Measurements from ENCODE around the gene PI4KA.

Gene PI4KA

GRCh38 chr22:20792966-20793728, 65.5 kb downstream of the PI4KA start:
- no peak for DNase-seq

GRCh38 chr22:20792221-20792965, 66.2 kb downstream of the PI4KA start:
- DNase-seq = no peak

DNA sequence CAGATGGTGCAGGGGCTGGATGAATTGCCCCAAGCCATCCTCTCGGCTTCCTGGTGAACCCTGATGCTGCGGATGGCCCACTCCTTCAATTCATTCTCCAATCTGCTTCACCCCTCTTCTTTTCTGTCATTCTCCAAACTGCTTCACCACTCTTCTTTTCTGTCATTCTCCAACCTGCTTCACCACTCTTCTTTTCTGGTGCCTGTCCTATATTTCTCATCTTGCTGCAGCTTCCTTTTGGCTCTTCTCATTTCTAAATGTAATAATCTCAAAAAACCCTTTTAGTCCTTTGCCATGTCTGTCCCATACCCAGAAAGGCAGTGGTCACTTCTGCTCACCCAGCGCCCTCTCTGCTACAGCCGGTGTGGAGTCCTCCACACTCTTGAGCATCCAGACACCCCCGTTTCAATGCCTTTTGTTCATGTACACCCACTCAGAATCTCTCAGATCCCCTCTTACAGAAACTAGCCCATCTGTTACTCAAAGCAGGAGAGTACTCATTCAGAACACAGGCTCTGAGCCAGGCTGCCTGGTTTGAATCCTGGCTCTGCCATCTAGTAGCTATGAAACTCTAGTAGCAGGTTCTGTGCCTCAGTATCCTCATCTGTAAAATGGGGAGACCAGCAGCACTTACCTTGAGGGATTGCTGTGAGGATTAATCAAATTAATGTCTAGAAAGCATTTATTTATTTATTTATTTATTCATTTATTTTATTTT, 69.8 kb downstream of the PI4KA start:
- DNase-seq = no peak

DNA sequence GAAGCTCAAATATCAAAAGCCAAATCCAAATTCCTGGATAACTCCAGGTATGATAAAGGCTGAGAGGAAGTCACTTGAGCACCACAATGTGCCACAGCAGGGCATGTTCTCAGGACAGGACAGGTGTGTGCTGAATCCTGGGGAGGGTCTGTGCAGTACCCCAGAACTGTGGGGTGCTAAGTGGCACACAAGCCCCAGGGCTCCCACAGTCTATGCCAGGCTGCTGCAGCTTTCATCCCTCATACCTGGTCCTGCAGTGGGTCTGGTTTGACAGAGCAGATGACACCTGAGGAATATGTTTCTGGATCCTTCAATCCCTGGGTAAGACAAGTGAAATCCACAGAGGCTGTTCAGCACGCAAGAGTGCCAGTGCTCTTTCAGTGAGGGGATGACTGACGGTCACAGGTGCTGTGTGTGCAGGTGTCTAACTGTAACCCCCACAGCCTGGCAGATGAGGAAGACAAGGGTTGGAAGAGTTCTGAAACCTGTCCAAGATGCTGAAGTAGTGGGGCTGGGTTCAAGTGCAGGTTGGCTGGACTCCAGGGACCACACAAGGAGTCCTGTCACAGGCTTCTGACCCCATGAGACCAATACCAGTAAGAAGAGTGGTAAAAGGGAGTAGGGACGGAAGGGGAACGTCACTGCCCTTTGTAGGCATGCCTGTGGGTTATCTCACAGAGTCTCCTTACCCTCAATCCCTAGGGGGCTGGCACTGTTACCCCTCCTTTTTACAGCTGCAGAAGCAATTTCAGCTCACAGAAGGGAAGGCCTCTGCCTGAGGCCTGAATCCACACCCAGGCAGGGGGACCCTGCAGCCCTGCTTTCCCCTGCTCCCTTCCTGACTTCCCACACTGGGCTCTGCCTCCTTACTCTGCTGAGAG, 70.6 kb downstream of the PI4KA start:
- DNase-seq = no peak

DNA sequence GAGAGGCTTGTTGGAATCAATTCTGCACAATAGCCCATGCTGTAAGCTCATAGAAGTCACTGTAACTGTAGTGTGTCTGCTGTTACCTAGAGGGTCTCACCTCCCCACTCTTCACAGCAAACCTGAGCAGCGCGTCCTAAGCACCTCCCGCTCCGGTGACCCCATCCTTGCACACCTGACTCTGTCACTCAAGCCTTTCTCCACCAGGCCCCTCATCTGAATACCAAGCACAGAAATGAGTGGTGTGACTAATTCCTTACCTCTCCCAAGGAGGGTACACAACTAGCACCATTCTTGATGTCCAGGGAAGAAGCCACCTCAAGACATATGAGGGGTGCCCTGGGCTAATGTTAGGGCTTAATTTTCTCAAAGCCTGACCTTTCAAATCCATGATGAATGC, 71.4 kb downstream of the PI4KA start:
- DNase-seq = no peak

GRCh38 chr22:20786536-20786979, 72.1 kb downstream of the PI4KA start:
- no peak for DNase-seq

GRCh38 chr22:20786048-20786447, 72.6 kb downstream of the PI4KA start:
- DNase-seq = no peak

DNA sequence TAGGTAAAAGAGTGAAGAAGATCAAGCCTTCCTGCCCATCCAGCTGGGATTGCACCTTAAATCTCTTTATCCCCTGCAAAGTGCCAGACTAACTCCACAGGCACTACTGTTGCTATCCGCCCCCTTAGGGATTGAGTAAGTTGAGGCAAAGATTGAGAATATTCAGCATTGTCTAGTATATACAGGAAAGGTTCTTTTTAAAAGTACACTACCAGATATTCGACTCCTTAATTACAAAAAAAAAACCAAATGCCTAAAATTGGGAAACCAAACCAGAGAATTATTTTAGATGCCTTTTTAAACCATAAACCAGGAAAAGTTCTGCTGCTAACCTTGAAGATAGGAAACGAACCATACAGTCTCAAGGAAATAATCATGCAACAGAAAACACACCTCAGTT, 73.2 kb downstream of the PI4KA start:
- DNase-seq = no peak

DNA sequence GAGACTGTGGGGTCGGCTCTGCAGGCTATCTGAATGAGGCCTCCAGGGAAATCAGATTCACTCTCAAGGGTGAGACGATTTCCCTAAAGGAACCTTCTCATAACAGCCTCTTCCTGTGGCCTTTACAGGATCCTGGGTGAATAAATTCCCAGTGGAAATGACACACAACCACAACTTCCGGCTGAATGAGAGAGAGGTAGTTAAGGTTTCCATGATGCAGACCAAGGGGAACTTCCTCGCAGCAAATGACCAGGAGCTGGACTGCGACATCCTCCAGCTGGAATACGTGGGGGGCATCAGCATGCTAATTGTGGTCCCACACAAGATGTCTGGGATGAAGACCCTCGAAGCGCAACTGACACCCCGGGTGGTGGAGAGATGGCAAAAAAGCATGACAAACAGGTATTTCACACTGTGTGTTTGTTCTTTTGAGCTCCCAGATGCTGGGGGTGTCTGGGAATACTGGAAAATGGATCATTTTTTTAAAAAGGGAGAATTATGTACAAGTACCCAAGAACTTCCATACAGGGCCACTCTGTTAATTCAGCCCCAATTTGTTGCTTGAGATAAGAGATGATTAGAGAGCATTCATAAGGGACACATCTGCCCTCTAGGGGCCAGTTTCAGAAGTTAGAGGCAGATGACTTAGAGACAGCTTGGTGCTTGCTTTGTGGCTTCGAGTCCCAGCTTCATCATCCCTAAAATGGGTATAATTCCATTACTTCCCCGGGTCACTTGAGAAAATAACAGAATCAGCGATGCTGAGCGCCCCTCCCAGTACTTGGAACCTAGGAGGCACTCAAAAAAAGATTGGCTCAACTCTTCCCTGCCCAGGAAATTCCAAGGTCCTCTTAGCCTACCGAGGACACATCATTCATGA, 74.5 kb downstream of the PI4KA start:
- DNase-seq = peak; percentile 61

DNA sequence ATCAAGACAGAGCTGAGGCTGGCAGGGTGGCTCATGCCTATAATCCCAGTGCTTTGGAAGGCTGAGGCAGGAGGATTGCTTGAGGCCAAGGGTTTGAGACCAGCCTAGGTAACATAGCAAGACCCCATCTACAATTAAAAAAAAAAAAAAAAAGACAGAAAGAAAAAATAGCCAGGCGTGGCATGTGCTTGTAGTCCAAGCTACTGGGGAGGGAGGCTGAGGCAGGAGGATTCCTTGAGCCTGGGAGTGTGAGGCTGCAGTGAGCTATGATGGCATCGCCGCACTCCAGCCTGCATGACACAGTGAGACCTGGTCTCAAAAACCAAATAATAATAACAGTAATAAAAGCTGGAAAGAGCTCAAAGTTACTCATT, 75.3 kb downstream of the PI4KA start:
- no peak for DNase-seq

DNA sequence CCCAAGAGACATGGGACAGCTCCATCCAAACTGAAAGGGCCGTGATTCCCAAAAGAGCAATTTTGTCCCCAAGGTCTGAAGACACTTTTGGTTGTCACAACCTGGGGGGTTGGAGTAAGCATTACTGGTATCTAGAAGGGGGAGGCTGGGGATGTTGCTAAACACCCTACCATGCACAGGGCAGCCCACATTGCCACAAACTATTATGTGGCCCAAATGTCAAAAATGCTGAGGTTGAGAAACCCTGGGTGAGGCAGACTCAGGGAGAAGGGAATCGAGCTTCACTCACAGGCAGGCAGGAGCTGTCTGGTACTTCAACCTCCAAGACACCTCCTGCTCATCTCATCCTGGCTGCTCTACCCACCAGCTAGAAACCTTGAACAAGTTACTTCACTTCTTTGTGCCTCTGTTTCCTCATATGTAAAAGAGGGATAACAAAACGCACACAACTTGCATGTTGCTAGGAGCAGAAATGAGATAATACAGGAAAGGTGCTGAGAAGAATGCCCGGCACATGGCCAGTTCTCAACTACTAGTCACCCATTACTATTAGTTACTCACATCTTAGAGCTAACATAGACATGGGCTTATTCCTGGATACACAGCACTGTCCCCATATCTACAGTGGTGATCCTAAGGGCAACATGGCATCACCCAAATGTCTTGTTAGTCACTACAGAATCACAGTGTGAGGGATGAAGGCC, 75.9 kb downstream of the PI4KA start:
- no peak for DNase-seq

GRCh38 chr22:20782083-20782482, 76.5 kb downstream of the PI4KA start:
- DNase-seq = no peak

DNA sequence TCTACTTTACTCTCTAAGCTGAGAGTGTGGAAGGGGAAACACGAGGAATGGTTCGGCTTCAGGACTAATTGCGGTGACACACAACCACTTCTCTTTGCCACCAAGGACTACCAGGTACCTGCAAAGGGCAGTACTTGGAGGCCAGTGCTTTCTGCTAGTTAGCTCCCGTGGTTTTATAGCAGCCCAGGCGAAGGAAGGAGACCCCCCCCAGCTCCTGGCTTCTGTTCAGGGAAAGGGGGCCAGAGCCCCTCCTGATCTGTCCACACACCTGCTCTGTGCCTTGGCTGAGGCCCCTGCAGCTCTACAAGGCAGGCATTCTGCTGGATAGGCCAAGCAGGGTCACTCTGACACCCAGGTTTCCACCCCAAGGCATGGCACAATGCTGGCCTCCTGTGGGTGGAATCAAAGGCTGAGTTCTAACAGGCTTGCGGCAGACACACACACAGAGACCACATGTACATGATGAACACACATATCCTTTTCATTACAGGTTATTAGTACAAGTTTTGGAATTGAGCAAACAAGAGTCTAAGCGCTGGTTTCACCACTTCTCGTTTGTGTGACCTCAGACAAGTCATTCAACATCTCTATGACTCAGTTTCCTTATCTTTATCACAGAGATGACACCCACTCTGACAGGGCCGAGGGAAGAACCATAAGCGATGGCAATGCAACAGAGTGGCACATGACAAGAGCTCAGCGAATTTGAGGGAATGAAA, 77.2 kb downstream of the PI4KA start:
- DNase-seq = no peak

DNA sequence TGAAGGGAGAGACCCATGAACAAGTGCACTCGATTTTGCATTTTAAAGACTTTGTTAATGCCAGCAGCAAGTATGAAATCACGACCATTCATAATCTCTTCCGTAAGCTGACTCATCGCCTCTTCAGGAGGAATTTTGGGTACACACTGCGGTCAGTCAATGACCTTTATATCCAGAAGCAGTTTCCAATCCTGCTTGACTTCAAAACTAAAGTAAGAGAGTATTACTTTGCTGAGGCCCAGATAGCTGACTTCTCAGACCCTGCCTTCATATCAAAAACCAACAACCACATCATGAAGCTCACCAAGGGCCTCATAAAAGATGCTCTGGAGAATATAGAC, 78.8 kb downstream of the PI4KA start:
- DNase-seq = no peak

GRCh38 chr22:20779014-20779817, 79.4 kb downstream of the PI4KA start:
- no peak for DNase-seq

DNA sequence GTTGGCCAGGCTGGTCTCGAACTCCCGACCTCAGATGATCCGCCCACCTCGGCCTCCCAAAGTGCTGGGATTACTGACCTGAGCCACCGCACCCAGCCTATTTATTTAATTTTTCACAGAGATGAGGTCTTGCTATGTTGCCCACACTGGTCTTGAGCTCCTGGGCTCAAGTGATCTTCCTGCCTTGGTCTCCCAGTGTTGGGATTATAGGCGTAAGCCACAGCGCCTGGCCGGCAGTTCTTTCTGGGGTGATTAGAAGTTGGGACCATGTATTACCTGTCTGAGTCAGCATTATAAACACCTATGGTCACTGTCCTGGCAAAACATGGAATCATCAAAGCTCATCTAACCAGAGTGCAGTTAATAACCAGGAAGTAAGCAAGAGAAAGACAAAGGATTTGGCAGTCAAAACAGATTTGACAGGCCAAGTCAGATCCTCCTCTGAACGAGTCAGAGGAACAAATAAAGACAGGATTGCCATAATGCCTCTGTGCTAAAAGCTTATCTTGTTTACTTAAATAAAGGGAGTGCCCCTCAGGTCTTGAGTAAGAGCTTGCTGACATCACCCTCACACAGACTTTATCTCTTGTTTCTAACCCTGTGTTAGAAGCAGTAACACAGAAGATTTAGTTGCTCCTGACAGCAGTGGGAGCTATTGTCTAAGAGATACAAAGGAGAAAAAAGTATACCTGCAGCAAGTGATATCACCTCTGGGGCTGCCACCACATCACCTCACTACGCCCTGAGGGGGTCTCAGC, 81.0 kb downstream of the PI4KA start:
- DNase-seq = no peak

DNA sequence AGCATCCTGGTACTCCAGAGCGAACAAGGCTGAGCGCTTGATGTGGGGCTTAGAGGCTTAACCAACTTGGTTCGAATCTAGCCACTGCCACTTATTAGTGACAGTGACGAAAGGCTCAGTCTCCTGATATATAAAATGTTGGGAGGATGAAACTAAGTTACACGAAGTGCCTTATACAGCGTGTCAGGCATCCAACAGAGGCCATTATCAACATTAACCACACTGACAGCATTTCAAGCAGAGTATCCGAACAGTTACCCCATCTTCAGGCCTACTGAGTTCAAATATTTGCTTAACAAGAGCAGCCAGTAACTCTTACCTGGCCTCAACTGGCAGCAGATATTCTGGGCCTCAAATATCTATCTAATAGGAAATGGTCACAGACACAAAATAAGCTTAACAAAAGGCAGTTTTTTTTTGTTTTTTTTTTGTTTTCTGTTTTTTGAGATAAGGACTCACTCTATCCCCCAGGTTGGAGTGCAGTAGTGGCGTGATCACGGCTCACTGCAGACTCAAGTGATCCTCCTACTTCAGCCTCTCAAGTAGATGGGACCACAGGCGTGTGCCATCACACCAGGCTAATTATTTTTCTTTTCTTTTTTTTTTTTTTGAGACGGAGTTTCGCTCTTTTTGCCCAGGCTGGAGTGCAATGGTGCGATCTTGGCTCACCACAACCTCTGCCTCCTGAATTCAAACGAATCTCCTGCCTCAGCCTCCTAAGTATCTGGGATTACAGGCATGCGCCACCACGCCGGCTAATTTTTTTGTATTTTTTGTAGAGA, 81.8 kb downstream of the PI4KA start:
- DNase-seq = no peak

GRCh38 chr22:20775342-20775895, 83.2 kb downstream of the PI4KA start:
- DNase-seq = no peak

All from activated CD8-positive, alpha-beta memory T cell treated with anti-CD3 and anti-CD28 coated beads for 24 hours (primary cell).